NCI-H2227 (cell line): ENCODE results near the gene HAND1.
"Not testable (repeated sequence)": the region's sequence is repeated elsewhere in the genome, so short reads cannot be mapped to it uniquely, and the experiment has no call there.

Experiments used
- DNase-seq: peaks from one replicate; lab custom pipeline; 2025; ENCODE audit not compliant: unreplicated experiment; lab: John Stamatoyannopoulos, UW

HAND1 gene

GRCh38 chr5:154478224-154478565, at the start of gene HAND1:
TSS of gene HAND1 (minus strand) at chr5:154478227. CDS start at chr5:154478008, 219 bp downstream.
- peak; percentile 52 for DNase-seq

- no peak for DNase-seq
Observed at GRCh38 chr5:154526231-154527226, 48.5 kb upstream of the HAND1 start.

GRCh38 chr5:154524859-154525258, 46.8 kb upstream of the HAND1 start:
- DNase-seq, result no peak

- no peak for DNase-seq
Observed at GRCh38 chr5:154524181-154524580, 46.2 kb upstream of the HAND1 start.

- DNase-seq, result peak; percentile 16
Observed at GRCh38 chr5:154523709-154524108, 45.7 kb upstream of the HAND1 start.

- DNase-seq, result no peak
Observed at GRCh38 chr5:154523104-154523503, 45.1 kb upstream of the HAND1 start.

- DNase-seq, result no peak
Observed at GRCh38 chr5:154522284-154522683, 44.3 kb upstream of the HAND1 start.

GRCh38 chr5:154521756-154522155, 43.7 kb upstream of the HAND1 start:
- DNase-seq, result no peak

- peak; percentile 27 for DNase-seq
Observed at GRCh38 chr5:154520861-154521453, 42.9 kb upstream of the HAND1 start.

GRCh38 chr5:154519359-154519758, 41.3 kb upstream of the HAND1 start:
- DNase-seq, result no peak

- no peak for DNase-seq
Observed at GRCh38 chr5:154518438-154518867, 40.4 kb upstream of the HAND1 start.

GRCh38 chr5:154517810-154518437, 39.9 kb upstream of the HAND1 start:
- no peak for DNase-seq

GRCh38 chr5:154517181-154517580, 39.2 kb upstream of the HAND1 start:
- no peak for DNase-seq

GRCh38 chr5:154516475-154516874, 38.4 kb upstream of the HAND1 start:
- no peak for DNase-seq

GRCh38 chr5:154515488-154515887, 37.5 kb upstream of the HAND1 start:
- DNase-seq, result not testable (repeated sequence)

GRCh38 chr5:154514331-154514730, 36.3 kb upstream of the HAND1 start:
- no peak for DNase-seq

- no peak for DNase-seq
Observed at GRCh38 chr5:154513669-154514084, 35.6 kb upstream of the HAND1 start.

GRCh38 chr5:154511984-154512383, 34.0 kb upstream of the HAND1 start:
- DNase-seq, result no peak

- no peak for DNase-seq
Observed at GRCh38 chr5:154509784-154510555, 31.9 kb upstream of the HAND1 start.

- no peak for DNase-seq
Observed at GRCh38 chr5:154508114-154508513, 30.1 kb upstream of the HAND1 start.

GRCh38 chr5:154506716-154507080, 28.7 kb upstream of the HAND1 start:
- no peak for DNase-seq
